ENCODE measurements around the gene SMAD1.

SMAD1 gene

DNA sequence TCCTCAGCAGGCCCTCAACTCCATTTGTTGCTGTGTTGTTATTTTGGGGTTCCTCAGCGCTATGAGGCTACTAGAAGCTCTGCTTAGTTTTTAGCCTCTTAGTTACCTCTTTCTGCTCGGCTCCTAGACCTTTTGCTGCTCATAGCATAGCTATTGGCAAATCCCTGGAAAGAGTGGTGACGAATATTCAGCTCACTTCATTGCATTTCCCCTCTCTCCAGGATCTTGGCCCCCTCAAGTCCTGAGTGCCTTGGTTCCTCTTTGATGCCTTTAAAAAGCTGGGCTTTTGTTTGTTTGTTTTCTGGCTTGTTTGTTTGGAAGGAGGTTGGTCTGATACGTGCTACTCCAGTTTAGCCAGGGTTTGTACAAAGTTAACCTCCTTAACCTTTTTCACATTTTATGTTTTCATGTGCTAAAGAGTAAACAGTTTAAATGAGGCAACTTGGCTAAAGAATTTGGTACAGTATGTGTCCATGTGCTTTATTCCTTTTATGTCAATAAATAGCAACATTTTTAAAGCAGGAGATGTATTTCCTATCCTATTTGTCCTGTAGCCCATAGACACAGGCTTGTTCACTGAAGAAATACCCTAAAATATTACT is 31.5 kb downstream of the SMAD1 start:
- ChIA-PET CTCF (interaction anchor here (0.9 kb wide), 1 partner anchor 12 kb away, joined by 4 read pairs; no protein-coding TSS in a partner anchor), POLR2A (no interaction called here)
- TF ChIP-seq, protein P1, sequence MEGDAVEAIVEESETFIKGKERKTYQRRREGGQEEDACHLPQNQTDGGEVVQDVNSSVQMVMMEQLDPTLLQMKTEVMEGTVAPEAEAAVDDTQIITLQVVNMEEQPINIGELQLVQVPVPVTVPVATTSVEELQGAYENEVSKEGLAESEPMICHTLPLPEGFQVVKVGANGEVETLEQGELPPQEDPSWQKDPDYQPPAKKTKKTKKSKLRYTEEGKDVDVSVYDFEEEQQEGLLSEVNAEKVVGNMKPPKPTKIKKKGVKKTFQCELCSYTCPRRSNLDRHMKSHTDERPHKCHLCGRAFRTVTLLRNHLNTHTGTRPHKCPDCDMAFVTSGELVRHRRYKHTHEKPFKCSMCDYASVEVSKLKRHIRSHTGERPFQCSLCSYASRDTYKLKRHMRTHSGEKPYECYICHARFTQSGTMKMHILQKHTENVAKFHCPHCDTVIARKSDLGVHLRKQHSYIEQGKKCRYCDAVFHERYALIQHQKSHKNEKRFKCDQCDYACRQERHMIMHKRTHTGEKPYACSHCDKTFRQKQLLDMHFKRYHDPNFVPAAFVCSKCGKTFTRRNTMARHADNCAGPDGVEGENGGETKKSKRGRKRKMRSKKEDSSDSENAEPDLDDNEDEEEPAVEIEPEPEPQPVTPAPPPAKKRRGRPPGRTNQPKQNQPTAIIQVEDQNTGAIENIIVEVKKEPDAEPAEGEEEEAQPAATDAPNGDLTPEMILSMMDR (IDR thresholded peaks at IDR 0.05; ENCODE audit: control extremely low read depth, extremely low read depth, low read depth, missing control alignments): no peak
- DNase-seq (ENCODE audit: extremely low spot score): no peak

DNA sequence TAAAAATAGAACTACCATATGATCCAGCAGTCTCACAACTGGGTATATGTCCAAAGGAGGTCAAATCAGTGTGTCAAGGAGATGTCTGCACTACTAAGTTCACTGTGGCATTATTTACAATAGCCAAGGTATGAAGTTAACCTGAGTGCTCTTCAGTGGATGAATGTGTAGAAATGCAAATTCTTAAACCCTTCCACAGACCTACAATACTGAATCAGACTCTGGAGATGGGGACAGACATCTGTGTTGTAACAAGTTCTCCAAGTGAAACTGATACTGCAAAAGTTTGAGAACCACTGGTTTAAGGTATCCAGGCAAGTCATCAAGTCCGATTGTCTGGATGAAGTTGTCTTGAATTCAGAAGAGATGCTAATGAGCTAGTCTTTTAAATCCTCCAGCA is 38.5 kb downstream of the SMAD1 start:
- DNase-seq (ENCODE audit: extremely low spot score): no peak
- ChIA-PET CTCF (no interaction called here), POLR2A (no interaction called here)
- TF ChIP-seq, protein P1 (IDR thresholded peaks at IDR 0.05; ENCODE audit: control extremely low read depth, extremely low read depth, low read depth, missing control alignments): no peak

DNA sequence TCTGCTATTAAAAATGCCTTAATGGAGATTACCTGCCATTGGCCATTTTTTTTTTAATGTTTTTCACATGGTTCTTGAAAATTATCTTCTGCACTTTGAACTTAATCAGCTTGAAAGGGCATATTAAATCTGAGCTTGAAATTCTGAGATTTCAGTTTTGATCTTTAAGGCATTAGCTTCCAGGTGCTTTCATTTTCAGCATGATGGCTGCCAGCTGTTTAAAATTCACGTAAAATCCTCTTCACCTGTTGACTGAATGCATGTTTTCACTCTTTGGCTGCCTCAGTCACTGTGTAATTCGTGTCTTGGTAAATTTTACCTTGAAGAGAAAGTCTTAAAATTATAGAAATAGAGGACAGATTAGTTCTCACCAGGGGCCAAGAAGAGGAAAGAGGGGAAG is 39.6 kb downstream of the SMAD1 start:
- no peak for DNase-seq (ENCODE audit: extremely low spot score)
- ChIA-PET CTCF (interaction anchor here (0.9 kb wide), 1 partner anchor 10 kb away, joined by 3 read pairs; no protein-coding TSS in a partner anchor), POLR2A (no interaction called here)
- TF ChIP-seq, protein P1 (IDR thresholded peaks at IDR 0.05; ENCODE audit: control extremely low read depth, extremely low read depth, low read depth, missing control alignments): no peak

DNA sequence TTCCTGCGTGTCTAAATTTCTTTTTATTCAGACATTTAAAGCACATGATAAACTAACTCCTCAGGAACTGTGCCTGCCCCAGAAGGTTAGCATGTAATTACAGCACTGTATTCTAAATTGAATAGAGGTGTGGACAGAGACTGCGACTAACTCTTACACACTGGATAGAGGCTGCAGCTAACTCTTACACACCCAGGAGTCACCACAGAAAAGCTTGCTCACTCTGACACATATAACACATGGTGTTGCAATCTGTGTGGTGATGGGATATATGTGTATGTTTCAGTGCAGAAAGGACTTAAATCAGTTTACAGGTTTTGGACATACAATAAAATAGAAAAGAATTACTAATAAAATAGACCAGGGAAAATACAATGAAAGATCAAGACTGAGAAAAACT is 41.5 kb downstream of the SMAD1 start:
- DNase-seq (ENCODE audit: extremely low spot score): no peak
- TF ChIP-seq, protein P1 (IDR thresholded peaks at IDR 0.05; ENCODE audit: control extremely low read depth, extremely low read depth, low read depth, missing control alignments): no peak
- ChIA-PET POLR2A (no interaction called here), CTCF (no interaction called here)

DNA sequence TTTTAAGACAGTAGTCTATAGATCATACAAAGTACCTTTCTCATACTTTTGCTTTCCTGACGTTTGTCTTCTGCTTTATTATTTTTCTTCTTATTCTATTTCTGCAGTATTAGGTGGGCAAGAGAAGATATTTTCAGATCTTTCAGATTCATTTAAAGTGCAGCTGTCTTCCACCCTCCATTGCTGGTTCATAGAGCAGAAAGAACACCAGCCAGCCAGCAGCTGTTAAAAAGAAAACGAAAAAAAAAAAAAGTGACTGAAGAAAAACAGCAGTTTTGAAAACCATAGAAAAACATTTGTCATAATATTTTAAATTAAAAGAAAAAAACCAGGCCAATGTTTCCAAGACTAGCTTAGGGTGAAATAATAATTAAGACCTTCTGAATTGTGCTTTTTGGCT is 42.9 kb downstream of the SMAD1 start:
- CTCF ChIA-PET: interaction anchor here (1.0 to 1.5 kb wide), 4 partner anchors 15 to 27 kb away, joined by 3 to 5 read pairs (median 3); no protein-coding TSS in a partner anchor
- TF ChIP-seq, protein P1 (IDR thresholded peaks at IDR 0.05; ENCODE audit: control extremely low read depth, extremely low read depth, low read depth, missing control alignments): no peak
- peak; percentile 26 for DNase-seq (ENCODE audit: extremely low spot score)
- POLR2A ChIA-PET: no interaction called here

DNA sequence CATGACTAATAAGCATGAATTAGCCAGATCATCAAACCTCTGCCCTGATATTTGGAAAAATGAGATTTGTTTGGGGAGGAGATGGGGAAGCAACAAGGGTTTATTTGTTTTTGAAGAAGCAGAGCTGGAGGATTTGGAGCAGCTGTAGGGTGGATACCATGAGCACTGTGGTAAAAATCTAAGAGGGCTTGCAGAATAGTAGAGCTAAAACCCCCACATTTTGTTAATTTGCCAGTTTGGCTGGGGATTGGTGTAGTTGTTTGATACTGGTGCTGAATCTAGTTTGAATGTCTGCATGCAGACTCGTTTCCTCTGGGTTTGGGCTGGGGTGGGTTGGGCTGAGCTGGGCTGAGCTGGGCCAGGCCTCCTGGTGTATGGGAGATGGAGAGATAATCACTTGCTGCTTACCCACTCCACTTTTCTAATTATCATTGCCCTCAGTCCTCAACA is 43.7 kb downstream of the SMAD1 start:
- TF ChIP-seq, protein P1 (IDR thresholded peaks at IDR 0.05; ENCODE audit: control extremely low read depth, extremely low read depth, low read depth, missing control alignments): no peak
- CTCF ChIA-PET: interaction anchor here (1.2 to 1.7 kb wide), 3 partner anchors 11 to 32 kb away, joined by 3 to 5 read pairs (median 3); no protein-coding TSS in a partner anchor
- POLR2A ChIA-PET: no interaction called here
- DNase-seq (ENCODE audit: extremely low spot score): no peak

Data from GM10248 (cell line).